Subcutaneous abdominal adipose tissue (tissue), 5 donors: ENCODE data around the gene SPATA31E1.

ENCODE experiments used
- H3K27ac ChIP-seq: one replicate; pipeline ENCODE4 v1.7.0; 2013; ENCODE audit warnings: low read depth, mild to moderate bottlenecking, inconsistent platforms, low read length, moderate library complexity
- H3K27me3 ChIP-seq, 5 donors: one replicate each; pipeline ENCODE4 v1.7.0; 2013; ENCODE audit warnings: low read length in 5 of 5, inconsistent platforms in 1 of 5; ENCODE audit not compliant: control insufficient read depth in 5 of 5, insufficient read depth in 4 of 5
- H3K36me3 ChIP-seq, 5 donors: one replicate each; pipeline ENCODE4 v1.7.0; 2013; ENCODE audit warnings: low read length in 5 of 5; ENCODE audit not compliant: control insufficient read depth in 5 of 5, insufficient read depth in 5 of 5
- H3K4me1 ChIP-seq, 5 donors: one replicate each; pipeline ENCODE4 v1.7.0; 2013; ENCODE audit warnings: low read length in 5 of 5, mild to moderate bottlenecking in 3 of 5, moderate library complexity in 1 of 5; ENCODE audit not compliant: control insufficient read depth in 5 of 5, insufficient read depth in 5 of 5
- H3K4me3 ChIP-seq, 5 donors: one replicate each; pipeline ENCODE4 v1.7.0; 2013; ENCODE audit warnings: low read length in 5 of 5, low read depth in 1 of 5
- H3K9ac ChIP-seq, 5 donors: one replicate each; pipeline ENCODE4 v1.7.0; 2013; ENCODE audit warnings: low read length in 5 of 5, mild to moderate bottlenecking in 4 of 5, moderate library complexity in 3 of 5
- H3K9me3 ChIP-seq, 5 donors: one replicate each; pipeline ENCODE4 v1.7.0; 2013; ENCODE audit warnings: low read length in 5 of 5; ENCODE audit not compliant: control insufficient read depth in 5 of 5
- donor health status: healthy.
- donor health status: healthy.
- donor health status: healthy.
- donor health status: healthy.
- donor health status: healthy.

The SPATA31E1 gene

DNA sequence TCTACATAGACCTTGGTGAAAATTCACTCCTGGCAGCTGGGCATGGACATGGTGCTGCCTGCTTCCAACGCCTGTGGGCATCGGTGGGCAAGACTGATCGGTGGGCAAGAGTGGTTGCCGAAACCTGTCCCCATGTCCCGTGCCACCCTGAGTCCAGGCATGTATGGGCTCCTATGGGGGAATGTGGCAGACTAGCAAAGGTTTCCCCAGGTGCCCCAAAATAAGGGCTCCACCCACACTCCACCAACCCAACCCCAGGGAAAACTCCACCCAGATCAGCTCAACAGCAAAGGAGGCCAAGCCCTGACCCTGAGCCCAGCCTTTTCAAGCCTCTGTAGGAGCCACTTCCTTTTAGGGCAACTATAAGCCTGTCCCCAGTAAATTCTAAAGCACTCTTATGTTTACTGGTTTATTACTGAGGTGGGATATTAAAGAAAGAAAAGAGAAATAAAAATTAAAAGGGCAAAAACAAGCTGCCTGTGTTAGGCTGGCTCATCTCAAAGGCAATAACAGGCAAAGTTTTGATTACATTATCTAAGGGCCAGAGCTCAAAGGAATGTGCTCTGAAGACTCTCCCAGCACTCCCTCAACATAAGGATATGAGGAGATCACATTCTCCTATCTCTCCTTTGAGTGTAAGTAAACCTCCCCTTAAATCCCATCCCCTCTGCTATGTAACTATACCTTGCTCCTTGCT lies 8.9 kb upstream of the SPATA31E1 start:
- peaks cover 0 to 7% (median 4%) of the 10 kb centered on the region in 5 donors for H3K27me3 ChIP-seq
- H3K27ac ChIP-seq = no peak overlapping the region
- no peak overlapping the region for H3K9ac ChIP-seq
- no peak overlapping the region for H3K4me3 ChIP-seq
- no peaks in the 10 kb centered on the region for H3K4me1 ChIP-seq
- peaks cover 0 to 7% (median 0%) of the 10 kb centered on the region in 5 donors for H3K9me3 ChIP-seq
- H3K36me3 ChIP-seq = no peaks in the 10 kb centered on the region

DNA sequence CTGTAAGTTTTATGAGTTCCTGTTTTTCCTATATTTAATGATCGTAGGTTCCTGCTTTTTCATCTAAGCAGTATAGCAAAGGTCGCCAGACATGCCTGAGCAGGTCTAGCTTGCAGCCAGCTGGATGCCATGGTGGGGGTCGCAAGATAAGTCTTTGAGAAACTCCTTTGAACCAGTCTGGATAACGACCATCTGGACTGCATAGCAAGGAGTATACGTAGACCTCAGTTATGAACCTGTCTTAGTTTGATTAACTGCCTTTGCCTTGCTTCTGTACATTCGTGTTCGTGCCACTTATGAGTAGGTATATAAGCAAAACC lies 8.4 kb upstream of the SPATA31E1 start:
- peaks cover 0 to 7% (median 4%) of the 10 kb centered on the region in 5 donors for H3K27me3 ChIP-seq
- H3K9ac ChIP-seq = no peak overlapping the region
- no peak overlapping the region for H3K4me3 ChIP-seq
- no peak overlapping the region for H3K27ac ChIP-seq
- H3K36me3 ChIP-seq = no peaks in the 10 kb centered on the region
- H3K9me3 ChIP-seq = peaks cover 0 to 8% (median 0%) of the 10 kb centered on the region in 5 donors
- no peaks in the 10 kb centered on the region for H3K4me1 ChIP-seq

DNA sequence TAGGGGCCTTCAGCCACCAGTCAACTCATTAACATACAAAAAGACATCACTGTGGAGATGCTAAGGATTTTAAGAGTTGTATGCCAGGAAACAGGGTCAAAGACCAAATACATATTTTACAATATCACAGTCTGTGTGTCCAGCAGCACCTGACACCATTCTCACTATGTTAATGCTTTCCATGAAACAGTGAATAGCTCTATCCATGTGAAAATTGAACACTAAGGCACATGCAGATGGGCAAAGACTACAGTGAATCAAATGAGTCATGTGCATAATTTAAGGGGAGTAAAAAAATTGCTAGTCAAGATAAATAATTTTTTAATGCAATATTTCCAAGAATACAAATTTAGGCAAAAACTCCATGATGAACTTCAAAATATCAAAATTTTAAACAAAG lies 7.6 kb upstream of the SPATA31E1 start:
- no peaks in the 10 kb centered on the region for H3K36me3 ChIP-seq
- no peak overlapping the region for H3K27ac ChIP-seq
- H3K4me3 ChIP-seq = no peak overlapping the region
- peaks cover 0 to 7% (median 4%) of the 10 kb centered on the region in 5 donors for H3K27me3 ChIP-seq
- no peaks in the 10 kb centered on the region for H3K4me1 ChIP-seq
- H3K9me3 ChIP-seq = peaks cover 0 to 8% (median 0%) of the 10 kb centered on the region in 5 donors
- no peak overlapping the region for H3K9ac ChIP-seq

DNA sequence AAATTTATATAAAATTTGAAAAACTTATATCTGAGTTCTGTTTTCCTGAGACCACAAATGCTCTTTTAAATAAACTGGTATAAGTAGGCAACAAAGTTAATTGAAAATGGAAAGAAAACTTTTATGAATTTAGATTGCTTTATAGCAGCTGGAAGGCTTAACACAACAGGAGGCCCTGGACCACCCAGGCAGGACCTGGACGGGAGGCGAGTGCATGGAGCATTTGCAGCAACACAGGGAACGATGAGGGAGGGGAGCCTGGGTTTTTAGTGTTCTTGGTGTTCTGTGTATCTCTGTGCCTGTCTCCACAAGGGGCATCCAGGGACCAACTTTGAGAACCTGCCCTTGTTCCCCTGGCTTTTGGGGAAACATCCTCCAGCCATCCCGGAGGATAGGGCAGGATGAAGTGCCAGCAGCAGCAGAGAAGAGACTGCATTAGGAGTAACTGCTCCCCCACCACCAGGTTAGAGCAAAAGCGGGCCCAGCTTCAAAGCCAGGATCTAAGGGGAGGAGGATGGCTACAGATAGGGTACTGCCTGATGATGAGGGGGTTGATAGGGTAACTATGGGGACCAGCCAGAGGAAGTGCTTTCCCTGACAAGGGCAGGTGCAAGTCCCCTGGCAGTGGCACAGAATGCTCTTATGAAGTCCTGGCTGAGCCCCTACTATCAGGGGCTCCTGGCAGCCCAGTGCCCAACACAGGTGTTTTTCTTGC lies 6.7 kb upstream of the SPATA31E1 start:
- H3K4me3 ChIP-seq = no peak overlapping the region
- no peak overlapping the region for H3K9ac ChIP-seq
- H3K27ac ChIP-seq = no peak overlapping the region
- peaks cover 0 to 8% (median 0%) of the 10 kb centered on the region in 5 donors for H3K9me3 ChIP-seq
- no peaks in the 10 kb centered on the region for H3K4me1 ChIP-seq
- H3K27me3 ChIP-seq = peaks cover 0 to 6% (median 4%) of the 10 kb centered on the region in 5 donors
- H3K36me3 ChIP-seq = no peaks in the 10 kb centered on the region

DNA sequence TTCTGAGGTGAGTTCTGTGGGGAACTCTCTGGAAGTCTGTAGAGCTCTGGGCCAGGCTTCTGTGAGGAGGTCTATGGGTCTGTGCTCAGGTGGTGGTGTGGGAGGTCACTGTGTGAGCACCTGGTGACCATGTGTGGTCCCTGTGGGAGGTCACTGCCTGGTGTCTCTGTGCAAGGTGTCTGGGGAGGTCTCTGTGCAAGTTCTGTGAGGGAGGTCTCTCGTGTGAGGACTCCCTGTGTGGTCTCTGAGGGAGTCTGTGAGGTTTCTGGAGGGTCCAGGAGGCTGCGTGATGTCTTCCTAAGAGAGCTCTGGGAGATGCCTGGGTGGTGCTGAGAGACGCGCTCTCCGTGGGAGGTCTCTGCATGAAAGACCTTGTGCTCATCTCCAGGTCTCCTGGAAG lies 6.0 kb upstream of the SPATA31E1 start:
- H3K9me3 ChIP-seq = peaks cover 0 to 8% (median 0%) of the 10 kb centered on the region in 5 donors
- H3K27ac ChIP-seq = no peak overlapping the region
- no peaks in the 10 kb centered on the region for H3K36me3 ChIP-seq
- no peaks in the 10 kb centered on the region for H3K4me1 ChIP-seq
- no peak overlapping the region for H3K4me3 ChIP-seq
- no peak overlapping the region for H3K9ac ChIP-seq
- H3K27me3 ChIP-seq = peaks cover 0 to 6% (median 4%) of the 10 kb centered on the region in 5 donors

DNA sequence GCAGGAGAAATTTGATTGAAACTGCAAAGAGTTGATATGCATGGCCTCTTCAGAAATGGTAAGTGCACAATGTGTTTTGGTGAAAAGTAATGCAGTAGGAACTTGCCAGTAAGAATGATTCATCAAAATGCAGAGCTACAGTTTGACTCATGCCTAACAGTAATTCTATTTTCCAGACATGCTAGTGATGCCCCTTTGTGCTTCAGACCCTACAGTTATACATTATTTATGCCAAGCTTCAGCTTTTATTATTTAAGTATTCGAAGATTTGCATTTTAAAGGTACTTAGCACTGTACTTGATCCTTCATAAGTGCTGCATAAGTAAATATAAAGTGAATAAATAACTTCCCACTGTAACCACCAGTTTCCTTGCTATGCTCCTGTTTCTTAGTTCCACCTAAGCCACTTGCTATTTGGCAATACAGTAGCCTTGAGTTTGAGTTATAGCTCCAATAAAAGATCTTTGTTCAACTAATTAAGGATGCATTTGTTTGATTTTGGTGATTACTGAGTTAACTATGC lies 3.6 kb upstream of the SPATA31E1 start:
- no peak overlapping the region for H3K27ac ChIP-seq
- no peaks in the 10 kb centered on the region for H3K4me1 ChIP-seq
- peaks cover 0 to 4% (median 2%) of the 10 kb centered on the region in 5 donors for H3K27me3 ChIP-seq
- no peak overlapping the region for H3K4me3 ChIP-seq
- H3K36me3 ChIP-seq = no peaks in the 10 kb centered on the region
- H3K9me3 ChIP-seq = peaks cover 0 to 8% (median 0%) of the 10 kb centered on the region in 5 donors
- H3K9ac ChIP-seq = no peak overlapping the region

DNA sequence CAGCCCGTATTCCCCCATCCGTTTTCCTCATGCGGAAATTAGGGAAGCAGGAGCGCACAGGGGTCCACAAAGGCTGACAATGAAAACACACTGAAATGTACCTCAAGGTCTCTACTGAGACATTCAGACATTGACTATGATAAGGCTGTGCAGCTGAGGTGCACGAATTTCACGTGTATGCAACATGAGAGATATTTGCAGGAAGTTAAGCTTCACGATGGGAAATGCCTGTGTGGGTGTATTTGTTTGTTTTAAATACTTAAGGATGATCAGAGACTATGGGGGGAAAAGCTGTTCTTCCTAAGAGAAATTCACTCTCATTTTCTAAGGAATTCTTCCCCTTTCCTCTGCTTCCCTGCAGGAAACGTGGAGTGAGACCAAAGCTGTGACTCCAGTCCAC lies 2.6 kb upstream of the SPATA31E1 start:
- Histone ChIP-seq H3K36me3 (no peaks in the 10 kb centered on the region), H3K4me3 (no peak overlapping the region), H3K9ac (no peak overlapping the region), H3K9me3 (peaks cover 0 to 8% (median 0%) of the 10 kb centered on the region in 5 donors), H3K27ac (no peak overlapping the region), H3K27me3 (peaks cover 0 to 11% (median 2%) of the 10 kb centered on the region in 5 donors), H3K4me1 (no peaks in the 10 kb centered on the region)

DNA sequence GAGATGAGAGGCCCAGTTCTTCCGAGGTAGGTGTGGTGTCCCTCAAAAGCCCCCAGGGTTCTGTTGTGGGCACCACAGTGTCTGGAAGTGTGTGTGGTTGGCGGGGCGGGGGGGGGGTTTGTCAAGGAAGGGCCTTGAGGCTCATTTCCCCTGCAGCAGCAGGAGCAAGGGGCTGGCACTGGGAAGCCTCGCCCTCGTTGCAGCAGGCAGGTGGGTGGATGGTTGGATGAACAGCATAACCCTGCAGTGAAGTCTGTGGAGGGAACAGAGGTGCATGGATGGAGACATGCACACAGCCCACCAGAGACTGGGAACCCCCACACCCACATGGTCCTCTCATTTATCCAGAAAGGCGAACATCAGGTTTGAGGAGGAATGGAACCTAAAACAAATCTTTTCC lies 2.0 kb upstream of the SPATA31E1 start:
- H3K9ac ChIP-seq = no peak overlapping the region
- peaks cover 0 to 12% (median 5%) of the 10 kb centered on the region in 5 donors for H3K27me3 ChIP-seq
- peaks cover 0 to 8% (median 0%) of the 10 kb centered on the region in 5 donors for H3K9me3 ChIP-seq
- H3K36me3 ChIP-seq = no peaks in the 10 kb centered on the region
- H3K4me1 ChIP-seq = no peaks in the 10 kb centered on the region
- H3K4me3 ChIP-seq = no peak overlapping the region
- no peak overlapping the region for H3K27ac ChIP-seq

DNA sequence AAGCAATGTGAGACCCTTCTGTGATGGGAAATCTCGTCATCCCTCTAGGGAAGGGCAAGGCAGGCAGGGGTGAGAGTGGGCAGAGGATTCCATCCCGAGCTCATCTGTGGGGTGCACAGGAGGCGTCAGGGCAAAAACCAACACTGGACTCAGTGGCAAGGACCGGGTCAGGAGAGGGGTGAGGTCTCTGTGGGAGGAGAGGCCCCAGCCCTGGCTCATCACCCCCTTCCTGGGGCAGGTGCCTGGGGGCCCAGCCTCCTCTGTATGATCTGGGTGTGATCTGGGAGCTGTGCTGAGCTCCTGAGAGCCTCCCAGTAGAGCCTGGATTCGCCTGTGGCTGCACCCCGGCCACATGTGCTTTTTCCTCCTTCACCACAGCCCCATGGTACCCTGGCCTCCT lies 597 bp downstream of the SPATA31E1 start:
- Histone ChIP-seq H3K27ac (no peak overlapping the region), H3K4me3 (no peak overlapping the region), H3K9me3 (peaks cover 0 to 5% (median 0%) of the 10 kb centered on the region in 5 donors), H3K27me3 (peaks cover 0 to 13% (median 5%) of the 10 kb centered on the region in 5 donors), H3K9ac (no peak overlapping the region), H3K36me3 (no peaks in the 10 kb centered on the region), H3K4me1 (no peaks in the 10 kb centered on the region)

DNA sequence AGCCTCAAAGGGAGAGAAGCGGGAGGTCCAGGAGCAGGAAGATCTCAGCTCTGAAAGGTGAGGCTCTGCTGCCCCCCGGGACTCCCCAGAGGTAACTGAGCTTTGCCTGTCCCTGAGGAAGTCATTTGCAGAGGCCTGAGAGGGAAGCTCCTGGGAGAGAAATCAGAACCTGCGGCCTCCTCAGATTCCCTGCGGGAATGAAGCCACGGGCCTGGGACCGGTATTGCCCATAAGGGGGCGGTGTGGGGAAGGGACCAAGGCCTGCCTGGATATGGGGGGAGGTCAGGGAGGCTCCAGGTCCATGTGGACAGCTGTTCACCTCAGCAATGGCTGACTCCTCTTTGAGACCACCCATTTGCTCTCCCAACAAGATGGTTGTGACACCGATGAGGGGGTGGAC lies 1.3 kb downstream of the SPATA31E1 start:
- no peak overlapping the region for H3K4me3 ChIP-seq
- no peak overlapping the region for H3K9ac ChIP-seq
- H3K27ac ChIP-seq = no peak overlapping the region
- no peaks in the 10 kb centered on the region for H3K4me1 ChIP-seq
- no peaks in the 10 kb centered on the region for H3K36me3 ChIP-seq
- peaks cover 0 to 13% (median 5%) of the 10 kb centered on the region in 5 donors for H3K27me3 ChIP-seq
- no peaks in the 10 kb centered on the region for H3K9me3 ChIP-seq
